Measurements from ENCODE around the gene CHML.

DNA sequence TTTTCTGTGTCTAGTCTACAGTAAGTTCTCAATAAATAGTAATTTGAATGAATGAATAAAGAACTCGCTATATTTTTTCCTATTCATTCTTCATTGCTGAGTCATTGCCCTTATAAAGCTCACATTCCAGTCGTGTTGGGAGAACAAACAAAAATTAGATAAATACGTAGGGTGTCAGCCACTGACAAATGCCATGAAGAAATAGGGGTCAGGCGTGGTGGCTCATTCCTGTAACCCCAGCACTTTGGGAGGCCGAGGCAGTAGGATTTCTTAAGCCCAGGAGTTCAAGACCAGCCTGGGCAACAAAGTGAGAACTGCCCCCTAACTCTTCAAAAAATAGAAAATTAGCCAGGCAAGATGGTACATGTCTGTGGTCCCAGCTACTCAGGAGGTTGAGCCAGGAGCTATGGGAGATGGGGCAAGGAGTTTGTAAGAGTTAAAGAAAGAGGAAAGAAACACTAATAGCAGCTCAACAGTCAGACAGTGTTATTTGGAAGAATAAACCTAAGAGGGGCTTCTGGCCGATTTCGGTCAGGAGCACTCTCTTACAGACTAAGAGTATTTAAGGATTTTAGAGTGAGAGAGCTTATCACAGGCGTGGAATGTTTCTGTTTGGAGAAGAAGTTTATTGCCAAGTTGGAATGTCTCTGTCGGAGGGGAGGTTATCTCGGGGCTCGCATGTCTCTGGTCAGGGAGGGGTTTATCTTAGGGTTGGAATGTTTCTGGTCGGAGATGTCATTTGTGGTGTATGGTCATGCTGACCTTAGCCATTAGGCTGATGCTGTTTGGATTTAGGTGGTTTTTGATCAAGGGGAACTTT, 1.8 kb upstream of the CHML start:
- TF ChIP-seq, protein P1, sequence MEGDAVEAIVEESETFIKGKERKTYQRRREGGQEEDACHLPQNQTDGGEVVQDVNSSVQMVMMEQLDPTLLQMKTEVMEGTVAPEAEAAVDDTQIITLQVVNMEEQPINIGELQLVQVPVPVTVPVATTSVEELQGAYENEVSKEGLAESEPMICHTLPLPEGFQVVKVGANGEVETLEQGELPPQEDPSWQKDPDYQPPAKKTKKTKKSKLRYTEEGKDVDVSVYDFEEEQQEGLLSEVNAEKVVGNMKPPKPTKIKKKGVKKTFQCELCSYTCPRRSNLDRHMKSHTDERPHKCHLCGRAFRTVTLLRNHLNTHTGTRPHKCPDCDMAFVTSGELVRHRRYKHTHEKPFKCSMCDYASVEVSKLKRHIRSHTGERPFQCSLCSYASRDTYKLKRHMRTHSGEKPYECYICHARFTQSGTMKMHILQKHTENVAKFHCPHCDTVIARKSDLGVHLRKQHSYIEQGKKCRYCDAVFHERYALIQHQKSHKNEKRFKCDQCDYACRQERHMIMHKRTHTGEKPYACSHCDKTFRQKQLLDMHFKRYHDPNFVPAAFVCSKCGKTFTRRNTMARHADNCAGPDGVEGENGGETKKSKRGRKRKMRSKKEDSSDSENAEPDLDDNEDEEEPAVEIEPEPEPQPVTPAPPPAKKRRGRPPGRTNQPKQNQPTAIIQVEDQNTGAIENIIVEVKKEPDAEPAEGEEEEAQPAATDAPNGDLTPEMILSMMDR (IDR thresholded peaks at IDR 0.05; ENCODE audit: insufficient read depth, low read length, poor library complexity, severe bottlenecking) = no peak
- TF ChIP-seq EZH2phosphoT487 (conservative IDR thresholded peaks at IDR 0.05; ENCODE audit: low read length) = no peak
